B cell (primary cell): ENCODE results near the gene C3orf18. TPM values are rescaled to one million over a fixed set of nuclear protein-coding genes. Genes with fewer than 3 reads are reported as not detected.

Source experiments
- ATAC-seq: fragments of 200-7000 bp; cut with Tn5 transposase; one replicate; pipeline ENCODE4 v1.10.0; 2021; ENCODE audit warnings: low read depth, mild to moderate bottlenecking, moderate number of reproducible peaks, moderate library complexity
- CTCF ChIA-PET: fragments of 350-600 bp; sonication (Branson Sonifier 250); formaldehyde crosslinking; loops from one replicate; lab custom pipeline; 2021; ENCODE audit warnings: antibody characterized with exemption, inconsistent platforms; lab: Charles Lee
- POLR2A ChIA-PET: fragments of 350-600 bp; sonication (Branson Sonifier 250); formaldehyde crosslinking; loops from one replicate; lab custom pipeline; 2021; ENCODE audit warnings: antibody characterized with exemption; lab: Charles Lee
- DNase-seq: peaks from one replicate; pipeline ENCODE4 v3.0.0; 2013
- H2AFZ ChIP-seq: 2 replicates; pipeline ENCODE4 v1.6.1; 2012; ENCODE audit warnings: mild to moderate bottlenecking, low read depth, low read length; ENCODE audit not compliant: insufficient read depth, poor library complexity, severe bottlenecking
- H3K27ac ChIP-seq, 2 donors: 1 replicate in 1 of 2; 2 replicates in 1 of 2; pipeline ENCODE4 v1.5.1; 2012 to 2013; ENCODE audit warnings: low read length in 2 of 2, mild to moderate bottlenecking in 2 of 2, moderate library complexity in 1 of 2
- H3K27me3 ChIP-seq, 4 experiments: fragments of 200-600 bp in 1 of 4; sonication (generic) in 1 of 4; replicated peaks in 1 of 4; 1 replicate in 2 of 4; 2 replicates in 2 of 4; pipeline versions ENCODE4 v1.6.1 to v1.7.0; 2013 to 2016; ENCODE audit warnings: low read length in 3 of 4, mild to moderate bottlenecking in 2 of 4, mixed read lengths in 1 of 4, moderate library complexity in 1 of 4; ENCODE audit not compliant: insufficient read depth in 4 of 4, control insufficient read depth in 3 of 4; ENCODE audit errors: control extremely low read depth in 1 of 4
- H3K36me3 ChIP-seq, 2 experiments: replicated peaks in 1 of 2; 1 replicate in 1 of 2; 2 replicates in 1 of 2; pipeline versions ENCODE4 v1.6.1 to v1.7.1; 2013; ENCODE audit warnings: low read length in 1 of 2; ENCODE audit not compliant: insufficient read depth in 2 of 2, control insufficient read depth in 1 of 2; ENCODE audit errors: control extremely low read depth in 1 of 2, extremely low read depth in 1 of 2
- H3K4me1 ChIP-seq, 2 donors: fragments of 200-600 bp in 1 of 2; sonication (generic) in 1 of 2; 1 replicate in 1 of 2; 2 replicates in 1 of 2; pipeline versions ENCODE4 v1.5.1 to v1.6.1; 2013 to 2017; ENCODE audit warnings: low read length in 2 of 2; ENCODE audit not compliant: control insufficient read depth in 2 of 2, insufficient read depth in 2 of 2
- H3K4me2 ChIP-seq: replicated peaks from 2 replicates; pipeline ENCODE3; 2012; ENCODE audit warnings: mild to moderate bottlenecking, low read depth, low read length; ENCODE audit not compliant: poor library complexity, severe bottlenecking
- H3K4me3 ChIP-seq, 5 experiments: fragments of 200-600 bp in 1 of 5; sonication (generic) in 1 of 5; 1 replicate in 3 of 5; 2 replicates in 2 of 5; pipeline versions ENCODE4 v1.5.1 to v1.7.0; 2011 to 2016; ENCODE audit warnings: low read length in 4 of 5, mild to moderate bottlenecking in 4 of 5, low read depth in 2 of 5, control low read depth in 1 of 5, moderate library complexity in 1 of 5; ENCODE audit not compliant: insufficient read depth in 1 of 5; ENCODE audit errors: control extremely low read depth in 1 of 5, extremely low read depth in 1 of 5
- H3K79me2 ChIP-seq: fragments of 200-600 bp; sonication (generic); one replicate; pipeline ENCODE4 v1.6.0; 2016; ENCODE audit warnings: low read length; ENCODE audit not compliant: control insufficient read depth, insufficient read depth
- H3K9ac ChIP-seq: fragments of 200-600 bp; sonication (generic); 2 replicates; pipeline ENCODE4 v1.6.1; 2017; ENCODE audit warnings: mild to moderate bottlenecking, low read length, moderate library complexity
- H3K9me3 ChIP-seq, 3 donors: one replicate each; pipeline versions ENCODE4 v1.6.1 to v1.7.1; 2013; ENCODE audit warnings: low read length in 2 of 3; ENCODE audit not compliant: control insufficient read depth in 2 of 3, insufficient read depth in 1 of 3; ENCODE audit errors: control extremely low read depth in 1 of 3
- H4K20me1 ChIP-seq: 2 replicates; pipeline ENCODE4 v1.6.0; 2012; ENCODE audit warnings: mild to moderate bottlenecking, low read length; ENCODE audit not compliant: insufficient read depth, control insufficient read depth, poor library complexity, severe bottlenecking
- H3K27ac Mint-ChIP-seq: one replicate; pipeline ENCODE4 v1.8.0; 2021; ENCODE audit warnings: mixed read lengths
- H3K27me3 Mint-ChIP-seq: one replicate; pipeline ENCODE4 v1.8.0; 2021; ENCODE audit warnings: mixed read lengths
- H3K4me1 Mint-ChIP-seq: one replicate; pipeline ENCODE4 v1.8.0; 2021; ENCODE audit warnings: mixed read lengths
- H3K4me3 Mint-ChIP-seq: one replicate; pipeline ENCODE4 v1.8.0; 2021; ENCODE audit warnings: mixed read lengths
- H3K9me3 Mint-ChIP-seq: one replicate; pipeline ENCODE4 v1.8.0; 2022; ENCODE audit warnings: mixed read lengths; ENCODE audit not compliant: insufficient read depth
- CTCF ChIP-seq: fragments of 200-600 bp; IDR thresholded peaks from one replicate; pipeline ENCODE4 v1.8.0; 2022; ENCODE audit warnings: antibody characterized with exemption, mild to moderate bottlenecking
- EZH2 ChIP-seq: IDR thresholded peaks from 2 replicates; pipeline ENCODE4 v1.6.1; 2012; ENCODE audit warnings: borderline replicate concordance, low read depth, mild to moderate bottlenecking, moderate library complexity, low read length; ENCODE audit not compliant: insufficient read depth, poor library complexity, severe bottlenecking
- WGBS: methylation state at CpG from one replicate; pipeline ENCODE4 v1.1.5; 2013; ENCODE audit warnings: missing lambda C conversion rate; ENCODE audit not compliant: insufficient coverage; 5-methylcytosine and 5-hydroxymethylcytosine counted together
- intact Hi-C: fragments of 100-400 bp; cut with micrococcal nuclease; formaldehyde crosslinking; loops from one replicate; pipeline ENCODE4 v1.10.0; 2022
- polyA plus RNA-seq: library from polyadenylated mRNA; depleted of rRNA; stranded (reverse); fragments of >200 nt; gene quantifications from 2 replicates; pipeline ENCODE4 v1.2.3, GENCODE V29; 2012
- total RNA-seq, 2 donors: library from RNA; stranded (reverse); fragments of 120-200 nt in 1 of 2; gene quantifications; 1 replicate in 1 of 2; 2 replicates in 1 of 2; pipeline versions ENCODE4 v1.2.3 to v1.2.4, GENCODE V29; 2013 to 2022

The C3orf18 gene
- total and polyA plus RNA-seq, 2 donors (not counting 1 experiment from before 2014, with no cell fraction given): 14.3 to 15.4 TPM

DNA sequence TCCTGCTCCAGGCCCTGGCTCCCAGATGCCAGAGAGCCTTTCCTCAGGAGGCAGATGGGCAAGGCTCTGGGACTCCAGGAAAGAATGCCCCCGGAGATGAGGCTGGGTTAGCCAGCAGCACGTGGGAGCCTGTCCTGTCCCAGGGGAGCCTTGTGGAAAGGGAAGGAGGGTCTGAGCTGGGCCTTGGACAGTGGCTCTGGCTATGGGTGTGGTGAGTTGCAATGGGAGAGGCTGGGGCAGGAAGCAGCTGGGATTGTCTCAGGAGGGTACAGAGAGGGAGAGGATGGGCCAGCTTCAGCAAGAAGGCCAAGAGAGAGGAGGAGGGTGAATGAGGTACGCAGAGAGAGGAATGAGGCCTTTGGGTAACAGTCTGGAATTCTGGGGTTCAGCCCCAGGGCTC lies 46.7 kb downstream of the C3orf18 start:
- no peak overlapping the region for H3K27ac Mint-ChIP-seq

More for the DNA sequence above, 46.7 kb downstream of the C3orf18 start:
- no peaks in the 10 kb centered on the region for H3K36me3 ChIP-seq
- H3K4me1 Mint-ChIP-seq: peaks cover 19% of the 10 kb centered on the region
- H3K27me3 Mint-ChIP-seq: peaks cover 5% of the 10 kb centered on the region
- H3K4me3 ChIP-seq: no peak overlapping the region
- no peak for TF ChIP-seq EZH2
- TF ChIP-seq CTCF: no peak
- intact Hi-C loops: no loop called here
- DNase-seq (no peak), ATAC-seq (no peak)
- H3K4me1 ChIP-seq: peaks cover 13 to 21% of the 10 kb centered on the region in 2 donors
- H3K79me2 ChIP-seq: no peaks in the 10 kb centered on the region
- H3K4me3 Mint-ChIP-seq: no peak overlapping the region
- H3K9ac ChIP-seq: no peak overlapping the region
- H3K27me3 ChIP-seq: peaks cover 0 to 4% (median 0%) of the 10 kb centered on the region in 4 experiments
- no peak overlapping the region for H3K27ac ChIP-seq
- WGBS: 66% methylated on average over 3 of the region's 3 CpGs
- no peaks in the 10 kb centered on the region for H4K20me1 ChIP-seq
- H3K9me3 ChIP-seq: no peaks in the 10 kb centered on the region
- ChIA-PET POLR2A (no interaction called here), CTCF (no interaction called here)
- no peaks in the 10 kb centered on the region for H3K9me3 Mint-ChIP-seq
- no peak overlapping the region for H3K4me2 ChIP-seq
- H2AFZ ChIP-seq: no peak overlapping the region
